ENCODE results near the gene ZNF618.

Gene ZNF618

GRCh38 chr9:113876151-113876992 lies at the start of gene ZNF618:
Gene ZNF618, plus strand, starts transcription at chr9:113876309. Its CDS starts 72 bp downstream, at chr9:113876381.
- DNase-seq (ENCODE audit: low read depth, low spot score) = peak; percentile 63

- DNase-seq (ENCODE audit: low read depth, low spot score) = no peak
Observed at GRCh38 chr9:113828221-113828620, 47.9 kb upstream of the ZNF618 start.

- DNase-seq (ENCODE audit: low read depth, low spot score) = no peak
Observed at GRCh38 chr9:113837334-113837733, 38.8 kb upstream of the ZNF618 start.

GRCh38 chr9:113842086-113842485 lies 34.0 kb upstream of the ZNF618 start:
- DNase-seq (ENCODE audit: low read depth, low spot score) = no peak

GRCh38 chr9:113844466-113844865 lies 31.6 kb upstream of the ZNF618 start:
- peak; percentile 65 for DNase-seq (ENCODE audit: low read depth, low spot score)

GRCh38 chr9:113851359-113851758 lies 24.8 kb upstream of the ZNF618 start:
- DNase-seq (ENCODE audit: low read depth, low spot score) = no peak

- DNase-seq (ENCODE audit: low read depth, low spot score) = no peak
Observed at GRCh38 chr9:113851873-113852272, 24.2 kb upstream of the ZNF618 start.

- DNase-seq (ENCODE audit: low read depth, low spot score) = no peak
Observed at GRCh38 chr9:113853333-113853732, 22.8 kb upstream of the ZNF618 start.

- DNase-seq (ENCODE audit: low read depth, low spot score) = no peak
Observed at GRCh38 chr9:113854310-113854709, 21.8 kb upstream of the ZNF618 start.

- peak; percentile 54 for DNase-seq (ENCODE audit: low read depth, low spot score)
Observed at GRCh38 chr9:113857875-113858274, 18.2 kb upstream of the ZNF618 start.

- no peak for DNase-seq (ENCODE audit: low read depth, low spot score)
Observed at GRCh38 chr9:113858282-113858681, 17.8 kb upstream of the ZNF618 start.

- no peak for DNase-seq (ENCODE audit: low read depth, low spot score)
Observed at GRCh38 chr9:113863345-113863744, 12.8 kb upstream of the ZNF618 start.

- peak; percentile 85 for DNase-seq (ENCODE audit: low read depth, low spot score)
Observed at GRCh38 chr9:113868501-113868900, 7.6 kb upstream of the ZNF618 start.

- peak; percentile 34 for DNase-seq (ENCODE audit: low read depth, low spot score)
Observed at GRCh38 chr9:113872485-113873143, 3.5 kb upstream of the ZNF618 start.

- DNase-seq (ENCODE audit: low read depth, low spot score) = no peak
Observed at GRCh38 chr9:113873446-113873845, 2.7 kb upstream of the ZNF618 start.

- no peak for DNase-seq (ENCODE audit: low read depth, low spot score)
Observed at GRCh38 chr9:113873926-113874325, 2.2 kb upstream of the ZNF618 start.

GRCh38 chr9:113875459-113876150 lies 504 bp upstream of the ZNF618 start:
- DNase-seq (ENCODE audit: low read depth, low spot score) = peak; percentile 46

- DNase-seq (ENCODE audit: low read depth, low spot score) = no peak
Observed at GRCh38 chr9:113876993-113877368, 872 bp downstream of the ZNF618 start.

- DNase-seq (ENCODE audit: low read depth, low spot score) = no peak
Observed at GRCh38 chr9:113879318-113879717, 3.2 kb downstream of the ZNF618 start.

- DNase-seq (ENCODE audit: low read depth, low spot score) = no peak
Observed at GRCh38 chr9:113879911-113880310, 3.8 kb downstream of the ZNF618 start.

- no peak for DNase-seq (ENCODE audit: low read depth, low spot score)
Observed at GRCh38 chr9:113882181-113882580, 6.1 kb downstream of the ZNF618 start.

GRCh38 chr9:113882636-113883164 lies 6.6 kb downstream of the ZNF618 start:
- DNase-seq (ENCODE audit: low read depth, low spot score) = no peak

Measured in astrocyte of the hippocampus (primary cell).